HepG2 (cell line): ENCODE results near the gene SPCS1. TPM values are rescaled to one million over a fixed set of nuclear protein-coding genes. Genes with fewer than 3 reads are reported as not detected.

Experiments used
- ATAC-seq: fragments of 200-7000 bp; cut with Tn5 transposase; 3 replicates; pipeline ENCODE4 v1.9.1; 2020; ENCODE audit warnings: mild to moderate bottlenecking, moderate library complexity
- BruUV-seq: library from RNA; stranded (reverse); fragments of 400-500 nt; replicated peaks from 2 replicates; lab custom pipeline; 2021; lab: Mats Ljungman, UMichigan
- CTCF ChIA-PET: fragments of 300-600 bp; formaldehyde crosslinking; extraction: SDS; loops from one replicate; lab custom pipeline; 2021; ENCODE audit warnings: low total read pairs, inconsistent platforms, low intra/inter-chr PET ratio; lab: Yijun Ruan, JAX
- POLR2A ChIA-PET: fragments of 350-600 bp; sonication (Branson Sonifier 250); formaldehyde crosslinking; loops from one replicate; lab custom pipeline; 2020; ENCODE audit warnings: antibody characterized with exemption, inconsistent platforms; lab: Yijun Ruan, JAX
- DNase-seq: peaks from one replicate; pipeline ENCODE4 v3.0.0-alpha.2; 2015; ENCODE audit warnings: low spot score
- FAIRE-seq: peaks from 3 replicates; lab custom pipeline; 2011; peaks lifted over from hg19 to GRCh38; lab: Jason Lieb, UNC
- H2AFZ ChIP-seq: one replicate; pipeline ENCODE4 v1.6.1; 2011; ENCODE audit warnings: low read length, inconsistent platforms
- H3K27ac ChIP-seq: fragments of 300-600 bp; 3 replicates; pipeline ENCODE4 v1.8.0; 2011; ENCODE audit warnings: mixed run types, mild to moderate bottlenecking, mixed read lengths, low read length, inconsistent platforms; ENCODE audit not compliant: insufficient read depth; ENCODE audit errors: extremely low read length
- H3K27me3 ChIP-seq, 2 experiments: fragments of 200-600 bp in 1 of 2; 2 replicates in 1 of 2; 3 replicates in 1 of 2; pipeline versions ENCODE4 v1.6.0 to v1.8.0; 2011; ENCODE audit warnings: low read length in 2 of 2, mild to moderate bottlenecking in 2 of 2, moderate library complexity in 2 of 2, inconsistent platforms in 1 of 2; ENCODE audit not compliant: insufficient read depth in 2 of 2, control insufficient read depth in 1 of 2
- H3K36me3 ChIP-seq, 2 experiments: fragments of 200-600 bp in 1 of 2; replicated peaks in 1 of 2; 2 replicates in 1 of 2; 3 replicates in 1 of 2; pipeline versions ENCODE4 v1.5.1 to v1.8.0; 2011; ENCODE audit warnings: low read length in 2 of 2, inconsistent platforms in 1 of 2; ENCODE audit not compliant: insufficient read depth in 2 of 2, control insufficient read depth in 1 of 2
- H3K4me1 ChIP-seq: 2 replicates; pipeline ENCODE4 v1.5.1; 2012; ENCODE audit warnings: low read length, inconsistent platforms; ENCODE audit not compliant: insufficient read depth
- H3K4me2 ChIP-seq: 2 replicates; pipeline ENCODE4 v1.6.0; 2011; ENCODE audit warnings: low read depth, low read length, inconsistent platforms
- H3K4me3 ChIP-seq, 3 experiments: fragments of 200-600 bp in 1 of 3; sonication (generic), shearing (Covaris generic) in 1 of 3; replicated peaks in 1 of 3; 2 replicates each; pipeline ENCODE4 v1.5.1; 2011 to 2016; ENCODE audit warnings: low read length in 3 of 3, inconsistent platforms in 2 of 3, low read depth in 2 of 3, mild to moderate bottlenecking in 2 of 3, control low read depth in 1 of 3, mixed read lengths in 1 of 3; ENCODE audit not compliant: insufficient read depth in 1 of 3
- H3K79me2 ChIP-seq: one replicate; pipeline ENCODE4 v1.6.1; 2011; ENCODE audit warnings: low read length, inconsistent platforms; ENCODE audit not compliant: insufficient read depth
- H3K9ac ChIP-seq: 2 replicates; pipeline ENCODE4 v1.6.0; 2011; ENCODE audit warnings: mild to moderate bottlenecking, low read depth, low read length, inconsistent platforms; ENCODE audit not compliant: insufficient read depth
- H3K9me3 ChIP-seq: 2 replicates; pipeline ENCODE4 v1.5.1; 2012; ENCODE audit warnings: mild to moderate bottlenecking, low read length
- H4K20me1 ChIP-seq: 2 replicates; pipeline ENCODE4 v1.6.0; 2011; ENCODE audit warnings: inconsistent platforms, mild to moderate bottlenecking, low read length, moderate library complexity; ENCODE audit not compliant: insufficient read depth
- ARHGAP35 ChIP-seq: sonication (generic); formaldehyde crosslinking; IDR thresholded peaks from 2 replicates; pipeline ENCODE4 v1.9.0; 2022; ENCODE audit warnings: mild to moderate bottlenecking, inconsistent platforms, moderate library complexity, missing genetic modification reagents, borderline replicate concordance
- THRA ChIP-seq: sonication (generic); formaldehyde crosslinking; IDR thresholded peaks from 2 replicates; pipeline ENCODE4 v1.4.0; 2020; ENCODE audit warnings: missing genetic modification reagents, borderline replicate concordance
- ZHX2 ChIP-seq, 2 experiments: sonication (generic) in 1 of 2; formaldehyde crosslinking in 1 of 2; IDR thresholded peaks; 2 replicates each; pipeline versions ENCODE4 v1.6.1 to v1.9.0; 2014 to 2022; ENCODE audit warnings: antibody characterized with exemption in 1 of 2, borderline replicate concordance in 1 of 2, inconsistent platforms in 1 of 2, low read depth in 1 of 2, missing genetic modification reagents in 1 of 2
- WGBS: methylation state at CpG from one replicate; pipeline ENCODE4 v1.1.6; 2017; ENCODE audit warnings: low lambda C conversion rate; 5-methylcytosine and 5-hydroxymethylcytosine counted together
- in situ Hi-C: cut with HindIII; loops from 2 replicates; pipeline ENCODE4 v1.10.0; 2017; ENCODE audit warnings: low pct_unique_long_range_greater_than_20kb; ENCODE audit not compliant: extremely low pct_ligation_motif_present
- intact Hi-C: fragments of 100-400 bp; cut with micrococcal nuclease; formaldehyde crosslinking; loops from one replicate; pipeline ENCODE4 v1.10.0; 2022; ENCODE audit not compliant: unreplicated experiment
- polyA plus RNA-seq, 8 experiments: library from polyadenylated mRNA; depleted of rRNA in 3 of 8; stranded (reverse) in 7 of 8; unstranded in 1 of 8; fragments of >200 nt; fragmentation: Illumina TruSeq in 4 of 8; extraction: Trizol in 4 of 8; gene quantifications; 2 replicates each; pipeline versions ENCODE4 v1.2.1 to v1.2.3, GENCODE V29; 2011 to 2016; ENCODE audit warnings: low read depth in 4 of 8, missing spikeins in 1 of 8, mixed read lengths in 1 of 8; ENCODE audit not compliant: insufficient read depth in 1 of 8
- total RNA-seq, 5 experiments: library from RNA; depleted of rRNA; stranded (reverse); fragments of >200 nt; fragmentation: Illumina TruSeq; extraction: Trizol; gene quantifications; 2 replicates each; pipeline ENCODE4 v1.2.3, GENCODE V29; 2016; ENCODE audit warnings: low read depth in 1 of 5

Gene SPCS1
- total and polyA plus RNA-seq, 2 of the 13 experiments (the other 11 are each of a cell fraction or from before 2014, with no cell fraction given): 84.6 to 120 TPM

DNA sequence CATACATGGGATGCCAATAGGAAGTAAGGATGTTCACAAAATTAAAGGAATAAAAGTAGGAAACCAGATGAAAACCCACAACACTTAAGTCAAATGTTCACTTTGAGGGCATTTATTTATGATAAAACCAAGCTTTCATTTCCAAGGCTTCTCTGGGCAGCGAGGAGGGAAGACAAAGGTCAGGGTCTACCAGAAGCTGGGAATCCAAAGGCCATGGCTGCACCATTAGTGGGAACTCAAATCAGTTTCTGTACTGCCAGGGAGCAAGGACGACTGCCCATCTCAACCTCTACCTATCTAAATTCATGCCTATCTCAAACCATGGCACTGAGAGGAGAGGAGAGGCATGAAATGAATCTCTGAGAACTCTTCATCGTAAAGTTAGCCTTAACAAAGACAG is 42.8 kb upstream of the SPCS1 start:
- H3K4me1 ChIP-seq: peaks cover 5% of the 10 kb centered on the region; the same call in 1 of the 2 replicates
- DNase-seq: no peak
- H3K36me3 ChIP-seq: peaks cover 15 to 49% of the 10 kb centered on the region in 2 experiments
- H3K27me3 ChIP-seq: no peaks in the 10 kb centered on the region
- WGBS: 89% methylated on average over 3 of the region's 3 CpGs
- no peak overlapping the region for H3K4me2 ChIP-seq
- POLR2A ChIA-PET: no interaction called here
- no TSS peak for BruUV-seq
- no peak overlapping the region for H2AFZ ChIP-seq
- TF ChIP-seq ARHGAP35 (CRISPR knock-in tag): no peak
- no peak for TF ChIP-seq THRA (CRISPR knock-in tag)
- TF ChIP-seq ZHX2 (IDR thresholded peaks at IDR 0.05; ENCODE audit: low read depth): no peak
- TF ChIP-seq ZHX2 (CRISPR knock-in tag; IDR thresholded peaks at IDR 0.05; ENCODE audit: borderline replicate concordance): no peak
- TF ChIP-seq, all 625 proteins: peak for 0
- no peaks in the 10 kb centered on the region for H3K9me3 ChIP-seq
- H3K27ac ChIP-seq: no peak overlapping the region
- no peak overlapping the region for H3K4me3 ChIP-seq
- H4K20me1 ChIP-seq: no peaks in the 10 kb centered on the region
- no peak overlapping the region for H3K9ac ChIP-seq
- no peak for FAIRE-seq
- CTCF ChIA-PET: no interaction called here
- no peak for ATAC-seq
- intact Hi-C loops (no loop called here), in situ Hi-C loops (no loop called here)
- H3K79me2 ChIP-seq: no peaks in the 10 kb centered on the region
